ENCODE data around the gene CELA1. TPM values are rescaled to one million over a fixed set of nuclear protein-coding genes. Genes with fewer than 3 reads are reported as not detected.
A peak's percentile ranks its signal among the peaks of the same experiment; 100 is the strongest.

Gene CELA1
- 0.77 TPM for total RNA-seq (2013)
- polyA plus RNA-seq (1 to 10 TPM in 1 of 3 donors, under 1 TPM in 1, not detected in 1; 0.67 to 3.0 TPM), polyA minus RNA-seq (not detected in 2 replicates), total RNA-seq (0 to 2.0 (median 0.43) reads per million in 11 experiments)

GRCh38 chr12:51346581-51346980 is at the start of gene CELA1:
Gene CELA1, minus strand, starts transcription at chr12:51346679. Its CDS starts 41 bp downstream, at chr12:51346638.
- Mint-ChIP-seq H3K27me3 (ENCODE audit: low read depth in 3 of 3) (peaks cover 1 to 5% (median 1%) of the 10 kb centered on the region in 3 donors), H3K9me3 (peaks cover 0 to 1% (median 0%) of the 10 kb centered on the region in 7 donors), H3K36me3 (no peaks in the 10 kb centered on the region), H3K27ac (peak within 1 kb of the TSS in 1 of 7 donors; percentile 26), H3K4me3 (no peak within 1 kb of the TSS), H3K4me1 (peaks cover 11% of the 10 kb centered on the region)
- H3K4me2 ChIP-seq (replicated peaks; ENCODE audit: extremely low read depth, low read length, poor library complexity, severe bottlenecking) = no peak within 1 kb of the TSS
- no peak for DNase-seq
- TF ChIP-seq, protein P1, sequence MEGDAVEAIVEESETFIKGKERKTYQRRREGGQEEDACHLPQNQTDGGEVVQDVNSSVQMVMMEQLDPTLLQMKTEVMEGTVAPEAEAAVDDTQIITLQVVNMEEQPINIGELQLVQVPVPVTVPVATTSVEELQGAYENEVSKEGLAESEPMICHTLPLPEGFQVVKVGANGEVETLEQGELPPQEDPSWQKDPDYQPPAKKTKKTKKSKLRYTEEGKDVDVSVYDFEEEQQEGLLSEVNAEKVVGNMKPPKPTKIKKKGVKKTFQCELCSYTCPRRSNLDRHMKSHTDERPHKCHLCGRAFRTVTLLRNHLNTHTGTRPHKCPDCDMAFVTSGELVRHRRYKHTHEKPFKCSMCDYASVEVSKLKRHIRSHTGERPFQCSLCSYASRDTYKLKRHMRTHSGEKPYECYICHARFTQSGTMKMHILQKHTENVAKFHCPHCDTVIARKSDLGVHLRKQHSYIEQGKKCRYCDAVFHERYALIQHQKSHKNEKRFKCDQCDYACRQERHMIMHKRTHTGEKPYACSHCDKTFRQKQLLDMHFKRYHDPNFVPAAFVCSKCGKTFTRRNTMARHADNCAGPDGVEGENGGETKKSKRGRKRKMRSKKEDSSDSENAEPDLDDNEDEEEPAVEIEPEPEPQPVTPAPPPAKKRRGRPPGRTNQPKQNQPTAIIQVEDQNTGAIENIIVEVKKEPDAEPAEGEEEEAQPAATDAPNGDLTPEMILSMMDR (IDR thresholded peaks at IDR 0.05) = no peak
- no peaks in the 10 kb centered on the region for H3K36me3 ChIP-seq (replicated peaks in 1 of 2; ENCODE audit: control insufficient read depth in 1 of 2, insufficient read depth in 2 of 2, low read length in 2 of 2)
- no peaks in the 10 kb centered on the region for H3K4me1 ChIP-seq (ENCODE audit: control insufficient read depth in 1 of 2, insufficient read depth in 2 of 2, low read length in 2 of 2)
- H3K9ac ChIP-seq (ENCODE audit: insufficient read depth, low read length, poor library complexity, severe bottlenecking) = peak within 1 kb of the TSS; percentile 4
- H3K9me3 ChIP-seq (replicated peaks in 1 of 2; ENCODE audit: control insufficient read depth in 1 of 2, insufficient read depth in 1 of 2, low read length in 2 of 2) = no peaks in the 10 kb centered on the region
- H4K20me1 ChIP-seq (ENCODE audit: insufficient read depth, low read length) = no peaks in the 10 kb centered on the region
- no peaks in the 10 kb centered on the region for H3K27me3 ChIP-seq (ENCODE audit: control insufficient read depth in 2 of 2, insufficient read depth in 2 of 2, low read length in 2 of 2)
- no peak within 1 kb of the TSS for H3K4me3 ChIP-seq (replicated peaks in 1 of 3; ENCODE audit: low read depth in 2 of 3, low read length in 3 of 3)
- H3K27ac ChIP-seq (ENCODE audit: low read depth in 1 of 2, low read length in 2 of 2) = no peak within 1 kb of the TSS
- intact Hi-C loops (cut with micrococcal nuclease) = loop anchor here (10.0 kb wide), 4 partner anchors 82 to 512 kb away; partner anchors contain the start of gene LETMD1 (in 1 of the 2)
- H2AFZ ChIP-seq (ENCODE audit: insufficient read depth, low read depth, low read length, poor library complexity, severe bottlenecking) = no peak within 1 kb of the TSS
- no peaks in the 10 kb centered on the region for H3K79me2 ChIP-seq (ENCODE audit: insufficient read depth, low read length)
- 92% methylated on average over 2 of the region's 3 CpGs for WGBS (ENCODE audit: insufficient coverage)

GRCh38 chr12:51395283-51396230 is 49.1 kb upstream of the CELA1 start:
- intact Hi-C loops (cut with micrococcal nuclease) = no loop called here
- TF ChIP-seq, protein P1 (IDR thresholded peaks at IDR 0.05) = no peak
- peak overlapping the region; percentile 32 to 96 (median 69) for H3K27ac Mint-ChIP-seq
- Histone ChIP-seq H3K4me2 (replicated peaks; ENCODE audit: extremely low read depth, low read length, poor library complexity, severe bottlenecking) (no peak overlapping the region), H3K4me3 (replicated peaks in 1 of 3; ENCODE audit: low read depth in 2 of 3, low read length in 3 of 3) (no peak overlapping the region), H3K27ac (ENCODE audit: low read depth in 1 of 2, low read length in 2 of 2) (peak overlapping the region in 1 of 2 donors; percentile 84), H3K9me3 (replicated peaks in 1 of 2; ENCODE audit: control insufficient read depth in 1 of 2, insufficient read depth in 1 of 2, low read length in 2 of 2) (no peaks in the 10 kb centered on the region), H4K20me1 (ENCODE audit: insufficient read depth, low read length) (peaks cover 3% of the 10 kb centered on the region), H3K36me3 (replicated peaks in 1 of 2; ENCODE audit: control insufficient read depth in 1 of 2, insufficient read depth in 2 of 2, low read length in 2 of 2) (no peaks in the 10 kb centered on the region), H2AFZ (ENCODE audit: insufficient read depth, low read depth, low read length, poor library complexity, severe bottlenecking) (peak overlapping the region; percentile 42), H3K4me1 (ENCODE audit: control insufficient read depth in 1 of 2, insufficient read depth in 2 of 2, low read length in 2 of 2) (peaks cover 47 to 67% of the 10 kb centered on the region in 2 donors), H3K79me2 (ENCODE audit: insufficient read depth, low read length) (no peaks in the 10 kb centered on the region), H3K27me3 (ENCODE audit: control insufficient read depth in 2 of 2, insufficient read depth in 2 of 2, low read length in 2 of 2) (no peaks in the 10 kb centered on the region), H3K9ac (ENCODE audit: insufficient read depth, low read length, poor library complexity, severe bottlenecking) (no peak overlapping the region)
- H3K36me3 Mint-ChIP-seq = peaks cover 12% of the 10 kb centered on the region in 2 donors
- H3K4me1 Mint-ChIP-seq = peaks cover 58% of the 10 kb centered on the region
- no CpG with 5 or more reads among the region's 8 CpGs for WGBS (ENCODE audit: insufficient coverage)
- peak in 1 of 3 donors; percentile 19 for DNase-seq
- peaks cover 0 to 3% (median 0%) of the 10 kb centered on the region in 3 donors for H3K27me3 Mint-ChIP-seq (ENCODE audit: low read depth in 3 of 3)
- peaks cover 0 to 2% (median 0%) of the 10 kb centered on the region in 7 donors for H3K9me3 Mint-ChIP-seq
- H3K4me3 Mint-ChIP-seq = peak overlapping the region in 1 of 2 donors; percentile 59

Data from CD14-positive monocyte (primary cell).